ENCODE measurements around the gene JADE1.

The JADE1 gene

GRCh38 chr4:128871948-128872347 lies 62.4 kb downstream of the JADE1 start (continued):
- TF ChIP-seq ZNF398 (tag by site-specific recombination; IDR thresholded peaks at IDR 0.05) (no peak), ZNF747 (tag by site-specific recombination; IDR thresholded peaks at IDR 0.05) (no peak), ZNF561 (tag by site-specific recombination; IDR thresholded peaks at IDR 0.05; ENCODE audit: borderline replicate concordance) (no peak), IKZF3 (tag by site-specific recombination; IDR thresholded peaks at IDR 0.05) (no peak), ZNF174 (tag by site-specific recombination; IDR thresholded peaks at IDR 0.05) (no peak), ZNF626 (tag by site-specific recombination; IDR thresholded peaks at IDR 0.05) (no peak), ZNF416 (tag by site-specific recombination; IDR thresholded peaks at IDR 0.05) (no peak), ZNF654 (tag by site-specific recombination; IDR thresholded peaks at IDR 0.05; ENCODE audit: low read depth) (no peak), OVOL3 (tag by site-specific recombination; IDR thresholded peaks at IDR 0.05) (no peak), ZSCAN18 (tag by site-specific recombination; IDR thresholded peaks at IDR 0.05) (no peak), KLF10 (tag by site-specific recombination; IDR thresholded peaks at IDR 0.05) (no peak)

GRCh38 chr4:128876200-128876599 lies 66.7 kb downstream of the JADE1 start:
- CTCF ChIA-PET, result no interaction called here
- Histone ChIP-seq H3K4me3 (ENCODE audit: low read depth, low read length) (no peak overlapping the region), H3K9me3 (ENCODE audit: control insufficient read depth, insufficient read depth, low read depth, low read length) (no peaks in the 10 kb centered on the region), H3K36me3 (ENCODE audit: control insufficient read depth in 2 of 2, insufficient read depth in 1 of 2, low read length in 2 of 2) (peaks cover 4 to 23% of the 10 kb centered on the region in 2 experiments; a peak in 2 of 3 replicates), H3K4me1 (ENCODE audit: control insufficient read depth, insufficient read depth, low read length) (no peaks in the 10 kb centered on the region), H3K27ac (ENCODE audit: extremely low read depth, low read depth, low read length) (no peak overlapping the region)
- POLR2A ChIA-PET, result interaction anchor here (0.5 kb wide), 1 partner anchor 422 kb away, joined by 6 read pairs; no protein-coding TSS in a partner anchor
- no peak for TF ChIP-seq YY1 (tag by site-specific recombination; IDR thresholded peaks at IDR 0.05)
- no peak for TF ChIP-seq ZNF837 (tag by site-specific recombination; IDR thresholded peaks at IDR 0.05)
- no peak for TF ChIP-seq ZNF239 (tag by site-specific recombination; IDR thresholded peaks at IDR 0.05)
- TF ChIP-seq ZNF112 (tag by site-specific recombination; IDR thresholded peaks at IDR 0.05), result no peak

GRCh38 chr4:128877934-128878333 lies 68.4 kb downstream of the JADE1 start:
- Histone ChIP-seq H3K36me3 (ENCODE audit: control insufficient read depth in 2 of 2, insufficient read depth in 1 of 2, low read length in 2 of 2) (peaks cover 0 to 6% of the 10 kb centered on the region in 2 experiments; a peak in 1 of 3 replicates), H3K9me3 (ENCODE audit: control insufficient read depth, insufficient read depth, low read depth, low read length) (no peaks in the 10 kb centered on the region), H3K27ac (ENCODE audit: extremely low read depth, low read depth, low read length) (no peak overlapping the region), H3K4me3 (ENCODE audit: low read depth, low read length) (no peak overlapping the region), H3K4me1 (ENCODE audit: control insufficient read depth, insufficient read depth, low read length) (no peaks in the 10 kb centered on the region)
- ChIA-PET CTCF (no interaction called here), POLR2A (no interaction called here)
- no peak for TF ChIP-seq ZFHX2 (tag by site-specific recombination; conservative IDR thresholded peaks at IDR 0.05)
- no peak for TF ChIP-seq ZNF214 (tag by site-specific recombination; IDR thresholded peaks at IDR 0.05; ENCODE audit: borderline replicate concordance)
- TF ChIP-seq ZNF707 (tag by site-specific recombination; IDR thresholded peaks at IDR 0.05), result no peak
- no peak for TF ChIP-seq ZSCAN23 (tag by site-specific recombination; IDR thresholded peaks at IDR 0.05)
- TF ChIP-seq ZNF529 (tag by site-specific recombination; IDR thresholded peaks at IDR 0.05; ENCODE audit: insufficient replicate concordance), result no peak
- TF ChIP-seq ZNF146 (tag by site-specific recombination; IDR thresholded peaks at IDR 0.05), result no peak
- TF ChIP-seq ZNF26 (tag by site-specific recombination; IDR thresholded peaks at IDR 0.05), result no peak
- no peak for TF ChIP-seq ZSCAN30 (tag by site-specific recombination; IDR thresholded peaks at IDR 0.05)
- TF ChIP-seq ZNF488 (tag by site-specific recombination; IDR thresholded peaks at IDR 0.05), result no peak
- TF ChIP-seq GLIS1 (tag by site-specific recombination; IDR thresholded peaks at IDR 0.05), result no peak
- TF ChIP-seq ZBTB11 (tag by site-specific recombination; conservative IDR thresholded peaks at IDR 0.05; ENCODE audit: low read depth), result no peak

All from HEK293 (cell line).